RWPE1 (cell line): Measurements from ENCODE around the gene GABRB1.

Source experiments
- CTCF ChIA-PET: fragments of 350-600 bp; sonication (Branson Sonifier 250); formaldehyde crosslinking; extraction: SDS; loops from one replicate; lab custom pipeline; 2021; lab: Yijun Ruan, JAX
- POLR2A ChIA-PET: fragments of 400-600 bp; formaldehyde crosslinking; extraction: SDS; loops from one replicate; lab custom pipeline; 2020; ENCODE audit warnings: antibody characterized with exemption; ENCODE audit not compliant: low non-redundant PET; lab: Yijun Ruan, JAX
- DNase-seq: peaks from one replicate; pipeline ENCODE4 v3.0.0; 2012; ENCODE audit warnings: low spot score
- H3K27ac ChIP-seq: fragments of 450-650 bp; 2 replicates; pipeline ENCODE4 v1.5.1; 2017
- TF ChIP-seq, protein P1 (sequence below): fragments of 450-650 bp; conservative IDR thresholded peaks from 2 replicates; pipeline ENCODE4 v1.5.1; 2017; ENCODE audit warnings: low read depth, mild to moderate bottlenecking

GABRB1 gene

DNA sequence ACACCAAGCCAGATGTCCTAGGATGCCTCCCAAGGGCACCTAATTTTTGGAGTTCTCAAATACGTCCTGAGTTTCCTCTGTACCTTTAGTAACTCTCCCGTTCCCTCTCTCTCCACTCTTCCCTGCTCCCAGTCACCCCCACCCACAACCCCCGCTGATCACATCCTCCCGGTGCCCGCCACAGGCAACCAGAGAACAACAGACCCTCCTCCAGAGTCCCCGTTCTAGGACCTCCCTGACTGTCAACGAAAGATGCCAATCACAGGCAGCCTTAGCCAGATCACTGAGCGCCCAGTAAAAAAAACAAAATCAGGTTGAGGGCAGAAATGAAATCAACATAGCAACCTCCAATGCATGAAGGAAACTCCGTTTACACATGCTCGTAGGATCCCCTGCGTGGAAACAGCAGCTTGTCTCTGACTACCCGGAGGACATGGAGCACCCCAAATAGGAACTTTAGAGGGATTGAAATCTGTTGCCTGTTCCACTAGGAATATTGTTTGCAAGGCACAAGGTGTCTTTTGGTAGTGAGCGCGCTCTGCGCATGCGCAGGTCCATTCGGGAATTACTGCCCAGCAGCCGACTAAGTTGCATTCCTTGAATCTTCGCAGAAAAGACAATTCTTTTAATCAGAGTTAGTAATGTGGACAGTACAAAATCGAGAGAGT lies at the start of gene GABRB1:
Gene GABRB1 (plus strand): TSS at position 557 of the 668 bp plus-strand sequence.
- DNase-seq, result peak; percentile 36
- CTCF ChIA-PET, result no interaction called here
- POLR2A ChIA-PET, result no interaction called here
- H3K27ac ChIP-seq, result no peak within 1 kb of the TSS
- TF ChIP-seq, protein P1, sequence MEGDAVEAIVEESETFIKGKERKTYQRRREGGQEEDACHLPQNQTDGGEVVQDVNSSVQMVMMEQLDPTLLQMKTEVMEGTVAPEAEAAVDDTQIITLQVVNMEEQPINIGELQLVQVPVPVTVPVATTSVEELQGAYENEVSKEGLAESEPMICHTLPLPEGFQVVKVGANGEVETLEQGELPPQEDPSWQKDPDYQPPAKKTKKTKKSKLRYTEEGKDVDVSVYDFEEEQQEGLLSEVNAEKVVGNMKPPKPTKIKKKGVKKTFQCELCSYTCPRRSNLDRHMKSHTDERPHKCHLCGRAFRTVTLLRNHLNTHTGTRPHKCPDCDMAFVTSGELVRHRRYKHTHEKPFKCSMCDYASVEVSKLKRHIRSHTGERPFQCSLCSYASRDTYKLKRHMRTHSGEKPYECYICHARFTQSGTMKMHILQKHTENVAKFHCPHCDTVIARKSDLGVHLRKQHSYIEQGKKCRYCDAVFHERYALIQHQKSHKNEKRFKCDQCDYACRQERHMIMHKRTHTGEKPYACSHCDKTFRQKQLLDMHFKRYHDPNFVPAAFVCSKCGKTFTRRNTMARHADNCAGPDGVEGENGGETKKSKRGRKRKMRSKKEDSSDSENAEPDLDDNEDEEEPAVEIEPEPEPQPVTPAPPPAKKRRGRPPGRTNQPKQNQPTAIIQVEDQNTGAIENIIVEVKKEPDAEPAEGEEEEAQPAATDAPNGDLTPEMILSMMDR, result no peak

DNA sequence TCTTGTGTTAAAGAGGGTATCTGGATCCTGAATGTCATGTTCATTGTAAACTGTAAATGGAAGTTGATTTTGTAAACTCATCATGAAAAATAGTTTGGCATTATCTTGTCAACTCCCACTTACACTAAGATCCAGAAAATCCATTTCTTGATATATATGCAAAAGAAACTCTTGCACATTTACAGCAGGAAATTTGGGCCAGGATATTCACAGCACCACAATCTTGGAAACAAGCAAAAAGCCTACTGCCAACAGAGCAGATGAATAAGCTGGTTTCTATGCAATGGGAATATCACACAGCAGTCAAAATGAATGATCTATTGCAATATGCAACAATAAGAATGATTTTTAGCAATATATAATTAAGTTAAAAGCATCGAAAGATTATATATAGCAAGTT lies 46.6 kb upstream of the GABRB1 start:
- POLR2A ChIA-PET, result no interaction called here
- DNase-seq, result no peak
- CTCF ChIA-PET, result no interaction called here
- TF ChIP-seq, protein P1, result no peak
- H3K27ac ChIP-seq, result no peak overlapping the region

DNA sequence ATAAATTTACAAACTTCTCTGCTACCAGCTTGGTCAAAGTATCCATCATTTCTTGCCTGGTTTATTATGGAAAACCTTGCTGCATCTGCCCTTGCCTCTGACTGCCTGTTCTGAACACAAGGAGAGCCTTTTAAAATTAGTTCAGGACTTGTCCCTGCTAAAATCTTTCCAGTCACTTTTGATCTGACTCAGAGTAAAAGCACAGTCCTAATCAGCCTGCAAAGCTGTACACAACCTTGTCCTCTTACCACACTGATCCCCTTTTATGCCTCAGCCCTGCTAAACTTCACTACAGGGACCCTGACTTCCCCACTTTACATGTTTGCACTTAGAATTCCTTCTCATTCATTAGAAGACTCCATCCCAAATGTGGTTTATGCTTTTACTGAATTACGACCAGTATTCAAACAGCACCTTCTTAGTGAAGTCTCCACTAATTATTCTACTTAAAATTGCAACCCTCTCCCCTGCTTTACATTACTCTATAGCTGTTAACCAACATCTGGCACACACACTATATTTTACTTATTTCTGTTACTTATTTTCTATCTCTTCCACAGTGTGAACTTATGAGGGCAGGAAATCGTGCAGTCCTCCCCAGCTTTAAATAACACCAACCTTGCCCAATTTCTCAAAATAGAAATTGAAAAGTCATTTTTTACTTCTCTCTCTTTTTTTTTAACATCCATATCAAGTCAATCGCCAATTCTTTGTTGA lies 44.3 kb upstream of the GABRB1 start:
- CTCF ChIA-PET, result no interaction called here
- no peak for DNase-seq
- POLR2A ChIA-PET, result no interaction called here
- no peak overlapping the region for H3K27ac ChIP-seq
- TF ChIP-seq, protein P1, result no peak

DNA sequence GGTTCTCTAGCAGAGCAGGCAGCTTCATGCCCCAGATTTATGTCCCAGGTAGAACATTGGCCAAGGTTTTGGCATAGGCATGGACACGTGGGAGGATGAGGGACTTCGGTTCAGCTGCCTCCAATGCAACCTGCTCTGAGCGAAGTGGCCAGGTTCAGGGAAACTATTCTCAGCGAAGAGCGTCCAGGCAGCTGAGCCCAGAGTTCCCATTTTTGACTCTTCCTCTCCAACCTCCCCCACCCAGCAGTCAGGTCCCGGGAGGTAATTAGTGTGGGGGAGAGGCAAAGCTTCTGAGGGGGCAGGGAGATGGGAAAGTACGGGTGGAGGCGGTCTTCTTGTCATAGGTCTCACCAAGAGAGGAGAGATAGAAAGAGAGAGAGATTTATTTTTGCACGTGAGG lies 39.0 kb upstream of the GABRB1 start:
- ChIA-PET POLR2A (no interaction called here), CTCF (no interaction called here)
- H3K27ac ChIP-seq, result no peak overlapping the region
- TF ChIP-seq, protein P1, result no peak
- DNase-seq, result no peak

DNA sequence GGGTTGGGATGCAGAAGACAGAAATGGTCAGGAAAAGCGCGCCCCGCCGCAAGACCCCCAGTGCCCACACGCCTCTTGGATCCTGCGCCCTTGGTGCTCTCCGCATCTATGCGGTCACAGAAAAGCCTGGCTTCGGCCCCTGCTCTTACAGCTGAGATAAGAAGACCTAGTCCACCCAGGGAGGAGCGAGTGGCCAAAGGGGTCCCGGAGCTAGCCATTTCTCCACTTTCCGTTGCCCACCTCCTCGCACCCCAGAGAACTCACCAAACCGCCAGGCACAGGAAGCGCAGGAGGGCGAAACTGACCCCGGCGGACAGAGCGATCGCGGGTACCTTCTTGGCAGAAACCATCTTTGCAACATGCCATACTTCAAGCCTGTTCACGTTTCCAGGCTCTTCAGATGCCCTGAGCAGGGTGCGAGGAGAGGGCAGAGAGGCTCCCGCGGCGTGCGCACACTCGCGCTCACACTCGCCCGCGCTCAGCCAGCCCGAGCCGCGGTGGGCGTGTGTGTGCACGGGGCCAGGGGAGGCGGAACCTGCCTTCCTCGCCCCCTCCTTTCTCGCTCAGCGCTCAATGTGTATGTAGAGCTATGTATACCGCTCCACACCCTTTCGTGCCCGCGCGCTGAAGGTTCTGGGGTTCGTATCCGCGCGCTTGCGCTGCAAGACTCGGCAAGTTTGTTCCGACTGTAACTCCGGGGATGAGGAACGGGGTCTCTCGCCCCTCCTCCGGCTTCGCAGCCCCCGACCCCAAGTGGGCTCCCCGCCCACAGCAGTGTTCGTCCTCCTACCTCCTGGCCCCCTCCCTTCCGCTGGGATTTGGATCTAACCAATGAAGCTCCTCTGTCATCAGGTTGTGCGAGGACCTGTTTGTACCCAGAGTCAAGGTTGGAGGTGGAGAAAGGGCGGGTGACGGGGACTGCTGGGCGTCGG lies 38.0 kb upstream of the GABRB1 start, which contains the start of gene GABRA4:
Gene GABRA4 (minus strand): TSS at position 507 of the 932 bp plus-strand sequence. CDS start 157 bp downstream, at position 350.
- TF ChIP-seq, protein P1, result no peak
- DNase-seq, result no peak
- H3K27ac ChIP-seq, result no peak within 1 kb of the TSS
- CTCF ChIA-PET, result no interaction called here
- POLR2A ChIA-PET, result no interaction called here

DNA sequence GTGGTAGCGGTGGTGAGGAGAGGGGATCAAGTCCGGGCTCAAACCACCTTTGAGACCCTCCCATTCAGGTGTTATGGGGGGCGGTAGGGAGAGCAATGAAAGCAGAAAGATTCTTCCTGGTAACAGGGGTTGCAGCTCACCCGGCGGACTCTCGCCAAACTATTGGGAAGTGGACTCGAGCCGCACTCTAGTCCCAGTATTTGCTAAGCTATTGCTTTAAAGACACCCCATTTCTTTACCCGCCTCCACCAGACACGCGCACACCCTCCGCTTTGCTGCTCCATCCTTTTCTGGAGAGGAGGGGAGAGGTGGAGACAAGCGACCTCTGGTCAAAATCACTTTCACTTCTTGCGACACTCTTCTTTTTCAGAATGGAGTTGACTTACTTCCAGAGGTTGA lies 37.4 kb upstream of the GABRB1 start:
- ChIA-PET POLR2A (no interaction called here), CTCF (no interaction called here)

More for the DNA sequence above, 37.4 kb upstream of the GABRB1 start:
- no peak for DNase-seq
- TF ChIP-seq, protein P1, result no peak
- H3K27ac ChIP-seq, result no peak overlapping the region
